AG04450 (cell line): ENCODE results near the gene PPP1R9B. TPM values are rescaled to one million over a fixed set of nuclear protein-coding genes. Genes with fewer than 3 reads are reported as not detected.

Experiments
- CTCF ChIA-PET: fragments of 300-600, 350-600 bp; formaldehyde crosslinking; extraction: SDS; loops from one replicate; lab custom pipeline; 2022; ENCODE audit warnings: antibody characterized with exemption, inconsistent platforms; lab: Charles Lee
- POLR2A ChIA-PET: fragments of 350-600 bp; formaldehyde crosslinking; extraction: SDS; loops from one replicate; lab custom pipeline; 2021; ENCODE audit warnings: antibody characterized with exemption, inconsistent platforms; lab: Yijun Ruan, JAX
- DNase-seq: peaks from one replicate; pipeline ENCODE4 v3.0.0-alpha.2; 2011; ENCODE audit warnings: low read depth, low spot score
- H3K27ac ChIP-seq: one replicate; pipeline ENCODE4 v1.5.1; 2012; ENCODE audit warnings: low read depth, low read length, control low read depth
- H3K27me3 ChIP-seq: one replicate; pipeline ENCODE4 v1.6.0; 2012; ENCODE audit warnings: low read length; ENCODE audit not compliant: control insufficient read depth, insufficient read depth
- H3K4me3 ChIP-seq: 2 replicates; pipeline ENCODE4 v1.5.1; 2011; ENCODE audit warnings: mild to moderate bottlenecking, low read depth, low read length, control low read depth
- H3K9me3 ChIP-seq: 2 replicates; pipeline ENCODE4 v1.5.1; 2012; ENCODE audit warnings: low read length; ENCODE audit not compliant: control insufficient read depth, insufficient read depth
- polyA plus RNA-seq: library from polyadenylated mRNA; depleted of rRNA; stranded (reverse); fragments of >200 nt; gene quantifications from 2 replicates; pipeline ENCODE4 v1.2.3, GENCODE V29; 2011; rRNA removed
- TF ChIP-seq, protein P1 (sequence below): IDR thresholded peaks from 2 replicates; pipeline ENCODE4 v1.5.1; 2011; ENCODE audit warnings: low read depth, low read length, control low read depth, inconsistent platforms

Gene PPP1R9B
- polyA plus RNA-seq, 1 experiment = 18.2 TPM

DNA sequence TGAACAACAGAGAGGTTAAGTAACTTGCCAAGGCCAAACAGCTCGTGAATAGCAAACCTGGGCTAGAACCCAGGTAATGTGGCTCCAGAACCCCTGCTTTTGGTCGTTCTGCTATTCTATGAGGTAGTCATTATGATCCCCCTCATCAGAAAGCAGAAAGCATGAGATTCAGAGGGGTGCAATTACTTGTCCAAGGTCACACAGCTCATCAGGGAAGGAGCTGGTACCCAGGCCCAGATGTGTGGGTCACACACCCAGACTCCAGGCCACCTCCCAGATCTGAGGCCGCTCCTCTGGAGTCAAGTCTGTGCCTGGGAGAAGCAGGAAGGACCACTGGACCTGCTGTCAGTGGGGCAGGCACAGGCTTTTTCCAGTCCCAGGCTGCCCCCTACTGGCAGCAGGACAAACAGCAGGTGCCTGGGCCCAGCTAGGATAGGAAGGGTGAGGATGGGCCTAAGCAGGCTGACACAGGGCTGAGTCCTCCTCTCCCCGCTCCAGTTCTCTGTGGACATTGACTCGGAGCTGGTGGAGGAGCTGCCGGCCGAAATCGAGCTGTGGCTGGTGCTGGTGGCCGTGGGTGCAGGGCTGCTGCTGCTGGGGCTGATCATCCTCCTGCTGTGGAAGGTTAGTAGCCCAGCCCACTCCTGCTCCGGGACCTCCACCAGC lies 63.1 kb downstream of the PPP1R9B start:
- Histone ChIP-seq H3K9me3 (no peaks in the 10 kb centered on the region), H3K27me3 (no peaks in the 10 kb centered on the region), H3K27ac (no peak overlapping the region), H3K4me3 (no peak overlapping the region)
- ChIA-PET CTCF (interaction anchor here (0.6 to 2.7 kb wide), 31 partner anchors 9 to 288 kb away, joined by 3 to 85 read pairs (median 4); no protein-coding TSS in a partner anchor), POLR2A (interaction anchor here (0.5 kb wide), 1 partner anchor 245 kb away, joined by 4 read pairs; no protein-coding TSS in a partner anchor)
- peak; percentile 48 for DNase-seq
- TF ChIP-seq, protein P1, sequence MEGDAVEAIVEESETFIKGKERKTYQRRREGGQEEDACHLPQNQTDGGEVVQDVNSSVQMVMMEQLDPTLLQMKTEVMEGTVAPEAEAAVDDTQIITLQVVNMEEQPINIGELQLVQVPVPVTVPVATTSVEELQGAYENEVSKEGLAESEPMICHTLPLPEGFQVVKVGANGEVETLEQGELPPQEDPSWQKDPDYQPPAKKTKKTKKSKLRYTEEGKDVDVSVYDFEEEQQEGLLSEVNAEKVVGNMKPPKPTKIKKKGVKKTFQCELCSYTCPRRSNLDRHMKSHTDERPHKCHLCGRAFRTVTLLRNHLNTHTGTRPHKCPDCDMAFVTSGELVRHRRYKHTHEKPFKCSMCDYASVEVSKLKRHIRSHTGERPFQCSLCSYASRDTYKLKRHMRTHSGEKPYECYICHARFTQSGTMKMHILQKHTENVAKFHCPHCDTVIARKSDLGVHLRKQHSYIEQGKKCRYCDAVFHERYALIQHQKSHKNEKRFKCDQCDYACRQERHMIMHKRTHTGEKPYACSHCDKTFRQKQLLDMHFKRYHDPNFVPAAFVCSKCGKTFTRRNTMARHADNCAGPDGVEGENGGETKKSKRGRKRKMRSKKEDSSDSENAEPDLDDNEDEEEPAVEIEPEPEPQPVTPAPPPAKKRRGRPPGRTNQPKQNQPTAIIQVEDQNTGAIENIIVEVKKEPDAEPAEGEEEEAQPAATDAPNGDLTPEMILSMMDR = peak; percentile 95

Other genes with a start within 250 kb of the PPP1R9B start
- gene DLX4, start 181.5 kb downstream of the PPP1R9B start, polyA plus RNA-seq = 0.15 TPM in 1 of 2 replicates, not detected in the other
- not detected in 2 replicates for gene DLX3, start 155.5 kb downstream of the PPP1R9B start, polyA plus RNA-seq
- gene ITGA3, start 94.6 kb downstream of the PPP1R9B start, polyA plus RNA-seq = 39.9 and 62.4 TPM in 2 replicates
- 62.4 and 81.7 TPM in 2 replicates for gene PDK2, start 55.3 kb downstream of the PPP1R9B start, polyA plus RNA-seq
- gene SAMD14, start 20.5 kb downstream of the PPP1R9B start, polyA plus RNA-seq = 3.5 and 5.3 TPM in 2 replicates
- 0.16 and 0.21 TPM in 2 replicates for gene SGCA, start 15.3 kb upstream of the PPP1R9B start, polyA plus RNA-seq
- gene COL1A1, start 51.0 kb upstream of the PPP1R9B start, polyA plus RNA-seq = 1,356 and 3,120 TPM in 2 replicates
- gene TMEM92, start 123.8 kb upstream of the PPP1R9B start, polyA plus RNA-seq = 0.47 and 0.96 TPM in 2 replicates
- gene XYLT2, start 195.4 kb upstream of the PPP1R9B start, polyA plus RNA-seq = 13.5 and 19.0 TPM in 2 replicates
- gene MRPL27, start 222.5 kb upstream of the PPP1R9B start, polyA plus RNA-seq = 106 and 116 TPM in 2 replicates
- gene EME1, start 222.6 kb upstream of the PPP1R9B start, polyA plus RNA-seq = 2.2 and 2.5 TPM in 2 replicates
- gene LRRC59, start 246.8 kb upstream of the PPP1R9B start, polyA plus RNA-seq = 143 and 145 TPM in 2 replicates